Measurements from ENCODE around the gene ZBTB1.
A peak's percentile ranks its signal among the peaks of the same experiment; 100 is the strongest.

Gene ZBTB1

GRCh38 chr14:64504310-64504896 is at the start of gene ZBTB1:
Gene ZBTB1, plus strand, starts transcription at chr14:64504770. Its CDS starts 16,735 bp downstream, at chr14:64521505.
- DNase-seq (ENCODE audit: extremely low spot score, insufficient read length, low read depth) (no peak), FAIRE-seq (peak; percentile 36)

GRCh38 chr14:64459405-64460136 is 45.0 kb upstream of the ZBTB1 start:
- no peak for DNase-seq (ENCODE audit: extremely low spot score, insufficient read length, low read depth)
- FAIRE-seq: no peak

DNA sequence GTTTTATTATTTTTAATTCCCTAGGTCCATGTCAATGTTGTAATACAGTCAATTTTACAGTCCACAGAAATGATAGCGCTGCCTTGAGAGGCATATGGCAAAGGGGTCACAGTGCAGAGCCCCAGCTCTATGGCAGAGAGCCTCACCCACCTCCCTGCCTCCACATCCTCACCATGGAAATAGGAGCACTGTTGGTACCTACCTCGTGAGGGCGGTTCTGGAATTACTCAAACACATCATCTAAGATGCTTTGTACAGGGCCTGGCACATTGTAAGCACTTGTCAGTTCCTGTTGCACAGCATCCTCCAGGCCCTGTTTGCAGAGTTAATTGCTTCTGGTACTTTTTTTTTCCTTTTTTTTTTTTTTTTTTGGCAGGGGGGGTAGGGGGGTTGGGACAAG is 43.3 kb upstream of the ZBTB1 start:
- FAIRE-seq (no peak), DNase-seq (ENCODE audit: extremely low spot score, insufficient read length, low read depth) (no peak)

- DNase-seq (ENCODE audit: extremely low spot score, insufficient read length, low read depth) (no peak), FAIRE-seq (peak; percentile 21)
Measured at GRCh38 chr14:64463195-64463594, 41.4 kb upstream of the ZBTB1 start.

DNA sequence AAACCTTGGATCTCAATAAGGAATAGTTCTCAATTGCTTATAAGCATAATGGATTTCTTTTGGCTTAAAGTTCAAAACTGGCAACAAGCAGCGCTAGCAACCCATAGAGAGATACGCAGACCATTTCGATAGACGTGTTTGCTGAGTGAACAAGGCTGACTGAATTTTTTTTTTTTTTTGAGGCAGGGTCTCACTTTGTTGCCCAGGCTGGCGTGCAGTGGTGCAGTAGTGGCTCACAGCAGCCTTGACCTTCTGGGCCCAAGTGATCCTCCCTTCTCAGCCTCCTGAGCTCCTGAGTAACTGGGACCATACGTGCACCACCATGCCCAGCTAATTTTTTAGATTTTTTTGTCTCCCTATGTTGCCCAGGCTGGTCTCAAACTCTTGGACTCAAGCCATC is 40.7 kb upstream of the ZBTB1 start:
- DNase-seq (ENCODE audit: extremely low spot score, insufficient read length, low read depth) (no peak), FAIRE-seq (no peak)

- no peak for FAIRE-seq
- no peak for DNase-seq (ENCODE audit: extremely low spot score, insufficient read length, low read depth)
Measured at GRCh38 chr14:64464651-64465050, 39.9 kb upstream of the ZBTB1 start.

DNA sequence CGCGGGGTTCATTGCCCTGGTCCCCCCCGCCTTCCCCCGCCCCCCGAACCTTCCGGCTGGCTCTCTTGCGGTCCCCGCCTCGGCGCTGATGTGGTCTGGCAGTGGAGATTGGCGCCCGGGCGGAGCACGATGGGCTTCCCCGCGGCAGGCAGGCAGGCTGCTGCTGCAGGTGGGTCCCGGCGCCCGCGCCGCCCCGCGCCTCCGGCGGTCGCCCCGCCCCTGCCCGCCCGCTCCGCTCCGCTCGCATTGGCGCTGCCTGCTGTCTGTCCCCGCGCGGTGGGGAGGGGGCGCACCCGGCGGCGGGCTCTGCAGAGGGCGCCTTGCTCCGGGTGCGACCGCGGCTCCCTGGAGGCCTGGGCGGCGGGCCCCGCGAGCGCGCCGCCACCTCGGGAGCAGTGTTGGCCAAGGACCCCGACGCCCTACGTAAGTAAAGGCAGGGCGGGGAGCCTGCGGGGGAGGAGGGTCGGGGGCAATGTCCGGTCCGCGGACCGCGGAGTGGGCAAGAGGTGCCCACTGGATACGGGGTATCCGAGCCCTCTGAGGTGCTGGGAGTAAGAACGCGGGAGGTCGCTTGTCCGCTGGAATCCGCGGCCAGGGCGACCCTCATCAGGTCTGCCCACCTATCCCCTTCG is 39.3 kb upstream of the ZBTB1 start, which contains the start of gene AKAP5:
Gene AKAP5 (plus strand): TSS at position 309 of the 632 bp plus-strand sequence. CDS start 2,896 bp downstream, outside the sequence.
- peak; percentile 55 for DNase-seq (ENCODE audit: extremely low spot score, insufficient read length, low read depth)
- peak; percentile 68 for FAIRE-seq

DNA sequence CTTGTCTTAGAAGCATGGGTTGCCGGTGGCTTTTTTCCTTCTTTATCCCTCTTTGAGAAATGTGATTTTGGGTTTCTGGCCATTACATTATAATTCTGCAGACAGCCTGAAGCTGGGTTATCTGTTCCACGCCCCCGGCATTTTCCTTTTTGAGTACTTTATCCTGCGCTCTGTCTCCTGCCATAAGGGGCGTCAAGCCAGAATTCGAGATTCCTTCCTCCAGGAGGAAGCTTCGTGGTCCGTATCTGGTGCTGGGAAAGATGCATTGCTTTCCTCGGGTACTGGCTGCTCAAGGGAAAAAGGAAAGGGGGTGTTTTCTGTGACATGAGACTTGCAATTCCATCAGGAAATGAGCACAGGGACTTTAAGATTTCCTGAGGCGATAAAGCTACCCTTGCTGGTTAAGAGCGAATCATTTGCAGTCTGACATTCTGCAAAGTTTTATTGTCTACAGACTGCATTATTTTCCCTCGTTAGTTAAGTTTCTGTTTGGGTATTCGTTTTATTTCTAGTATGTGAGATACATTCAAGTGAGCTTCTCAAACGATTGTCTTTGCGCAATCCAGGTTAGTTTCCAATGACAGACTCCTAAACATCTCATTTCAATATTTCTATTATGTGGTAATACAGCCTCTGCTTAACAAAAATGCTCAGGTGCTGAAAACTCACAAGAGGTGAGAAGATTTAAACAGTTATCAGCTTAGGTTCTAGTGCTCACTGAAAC is 38.6 kb upstream of the ZBTB1 start:
- no peak for DNase-seq (ENCODE audit: extremely low spot score, insufficient read length, low read depth)
- FAIRE-seq: peak; percentile 31

DNA sequence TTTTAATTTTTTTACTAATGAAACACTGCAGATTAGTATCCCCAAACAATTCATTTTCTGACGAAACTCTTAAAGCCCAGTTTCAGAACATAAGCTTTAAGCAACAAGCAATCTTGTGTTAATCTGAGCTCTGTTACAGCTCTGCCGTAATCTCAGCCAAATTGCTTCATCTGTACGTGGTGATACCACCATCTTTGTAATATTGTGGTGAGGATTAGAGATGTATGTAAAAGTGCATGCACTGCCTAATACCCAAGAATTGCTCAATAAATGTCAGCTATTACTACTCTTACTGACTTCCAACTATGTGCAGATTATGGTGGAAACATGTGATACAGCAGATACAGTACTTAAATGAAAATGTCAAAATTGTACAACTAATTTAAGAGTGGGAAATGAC is 37.5 kb upstream of the ZBTB1 start:
- FAIRE-seq (no peak), DNase-seq (ENCODE audit: extremely low spot score, insufficient read length, low read depth) (no peak)

DNA sequence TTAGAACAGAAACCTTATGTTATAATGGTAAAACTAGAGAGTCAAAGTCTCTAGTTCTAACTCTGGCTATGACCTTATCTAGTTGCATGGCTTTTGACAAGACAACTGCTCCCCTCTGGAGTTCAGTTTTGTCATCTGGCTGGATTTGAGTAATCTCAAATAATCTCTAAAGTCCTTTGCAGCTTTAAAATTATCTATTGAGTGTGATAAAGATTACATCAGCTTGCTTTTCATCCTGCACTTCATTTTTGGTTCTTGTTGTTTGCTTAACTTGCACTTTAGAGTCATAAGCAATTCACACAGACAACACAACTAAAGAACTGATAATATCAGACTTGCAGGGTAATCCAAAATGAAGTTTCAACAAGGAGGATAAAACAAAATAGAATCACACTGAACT is 37.0 kb upstream of the ZBTB1 start:
- FAIRE-seq (no peak), DNase-seq (ENCODE audit: extremely low spot score, insufficient read length, low read depth) (no peak)

- no peak for FAIRE-seq
- DNase-seq (ENCODE audit: extremely low spot score, insufficient read length, low read depth): no peak
Measured at GRCh38 chr14:64468451-64468850, 36.1 kb upstream of the ZBTB1 start.

GRCh38 chr14:64474041-64474440 is 30.5 kb upstream of the ZBTB1 start:
- FAIRE-seq (peak; percentile 38), DNase-seq (ENCODE audit: extremely low spot score, insufficient read length, low read depth) (no peak)

- FAIRE-seq (peak; percentile 59), DNase-seq (ENCODE audit: extremely low spot score, insufficient read length, low read depth) (no peak)
Measured at GRCh38 chr14:64474698-64475097, 29.9 kb upstream of the ZBTB1 start.

GRCh38 chr14:64475585-64476273 is 28.8 kb upstream of the ZBTB1 start:
- DNase-seq (ENCODE audit: extremely low spot score, insufficient read length, low read depth) (no peak), FAIRE-seq (no peak)

DNA sequence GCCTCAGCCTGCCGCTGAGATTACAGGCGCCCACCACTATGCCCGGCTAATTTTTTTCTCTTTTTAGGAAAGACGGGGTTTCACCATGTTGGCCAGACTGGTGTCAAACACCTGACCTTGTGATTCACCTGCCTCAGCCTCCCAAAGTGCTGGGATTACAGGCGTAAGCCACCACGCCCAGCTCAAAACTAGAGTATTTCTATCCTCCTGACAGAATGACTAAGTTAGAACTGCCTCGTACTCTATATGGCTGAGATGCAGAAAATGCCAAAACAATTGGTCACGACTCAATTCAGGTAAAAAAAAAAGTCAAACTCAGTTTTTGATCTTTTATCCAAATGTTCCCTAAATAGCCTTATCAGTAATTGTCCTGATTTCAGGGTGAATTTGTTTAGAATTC is 28.1 kb upstream of the ZBTB1 start:
- FAIRE-seq (no peak), DNase-seq (ENCODE audit: extremely low spot score, insufficient read length, low read depth) (no peak)

DNA sequence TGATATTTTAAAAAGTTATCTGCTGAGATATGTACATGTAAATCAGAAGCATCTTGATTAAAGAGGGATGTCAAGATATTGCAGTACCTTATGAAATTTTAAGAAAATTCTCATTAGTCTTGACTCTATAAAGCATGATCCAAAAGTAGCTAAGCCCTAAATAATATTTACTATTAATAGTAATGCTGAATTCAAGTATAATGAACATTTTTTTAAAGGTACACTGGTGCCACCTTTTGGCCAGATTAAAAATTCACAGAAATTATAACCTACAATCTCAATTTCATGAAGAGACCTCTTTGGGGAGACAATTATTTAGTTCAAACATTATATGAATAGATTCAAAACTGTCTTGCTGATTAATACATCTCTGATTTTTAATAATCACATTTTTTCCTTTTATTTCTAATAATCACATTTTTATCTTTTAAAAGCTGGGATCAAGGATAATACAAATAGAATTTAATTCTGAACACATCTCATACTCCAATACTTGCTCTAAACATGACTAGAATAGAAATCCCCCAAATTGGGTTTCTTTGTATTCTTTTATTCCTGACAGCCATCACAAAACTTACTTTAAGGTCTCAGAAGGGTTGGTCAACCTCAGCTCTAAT is 25.8 kb upstream of the ZBTB1 start:
- no peak for DNase-seq (ENCODE audit: extremely low spot score, insufficient read length, low read depth)
- peak; percentile 62 for FAIRE-seq

DNA sequence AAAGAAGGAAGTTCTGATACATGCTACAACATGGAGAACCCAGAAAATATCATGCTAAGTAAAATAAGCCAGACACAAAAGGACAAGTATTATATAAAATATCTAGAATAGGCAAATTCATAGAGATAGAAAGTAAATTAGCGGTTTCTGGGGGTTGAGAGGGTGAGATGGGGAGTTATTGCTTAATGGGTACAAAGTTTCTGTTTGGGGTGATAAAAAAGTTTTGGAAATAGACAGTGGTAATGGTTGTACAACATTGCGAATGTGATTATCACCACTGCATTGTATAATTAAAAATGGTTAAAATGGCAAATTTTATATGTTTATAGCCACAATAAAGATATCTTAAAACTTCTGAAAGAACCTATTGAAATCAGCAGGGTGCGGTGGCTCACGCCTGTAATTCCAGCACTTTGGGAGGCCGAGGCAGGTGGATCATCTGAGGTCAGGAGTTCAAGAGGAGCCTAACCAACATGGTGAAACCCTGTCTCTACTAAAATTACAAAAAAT is 15.9 kb upstream of the ZBTB1 start:
- FAIRE-seq: no peak
- no peak for DNase-seq (ENCODE audit: extremely low spot score, insufficient read length, low read depth)

GRCh38 chr14:64491637-64492036 is 12.9 kb upstream of the ZBTB1 start:
- DNase-seq (ENCODE audit: extremely low spot score, insufficient read length, low read depth): no peak
- FAIRE-seq: no peak

- no peak for DNase-seq (ENCODE audit: extremely low spot score, insufficient read length, low read depth)
- no peak for FAIRE-seq
Measured at GRCh38 chr14:64493455-64493854, 11.1 kb upstream of the ZBTB1 start.
